Panc1 (cell line): ENCODE results near the gene UTY. TPM values are rescaled to one million over a fixed set of nuclear protein-coding genes. Genes with fewer than 3 reads are reported as not detected.

ENCODE experiments used
- ATAC-seq: fragments of 200-7000 bp; cut with Tn5 transposase; 2 replicates; pipeline ENCODE4 v1.9.1; 2020; ENCODE audit warnings: mild to moderate bottlenecking, moderate library complexity
- BruUV-seq: library from RNA; stranded (reverse); fragments of 400-500 nt; replicated peaks from 2 replicates; lab custom pipeline; 2021; lab: Mats Ljungman, UMichigan
- CTCF ChIA-PET: fragments of 300-600 bp; sonication (Branson Sonifier 250); formaldehyde crosslinking; loops from one replicate; lab custom pipeline; 2022; ENCODE audit warnings: antibody characterized with exemption; lab: Charles Lee
- POLR2A ChIA-PET: fragments of 300-600 bp; sonication (Branson Sonifier 250); formaldehyde crosslinking; loops from one replicate; lab custom pipeline; 2022; ENCODE audit warnings: antibody characterized with exemption; lab: Charles Lee
- DNase-seq: peaks from one replicate; pipeline ENCODE4 v3.0.0-alpha.2; 2010; ENCODE audit warnings: low read depth, low spot score
- H3K27ac ChIP-seq: 2 replicates; pipeline ENCODE4 v1.5.1; 2011; ENCODE audit warnings: mild to moderate bottlenecking, low read length, inconsistent platforms
- H3K27me3 ChIP-seq: fragments of 200-500 bp; sonication (Bioruptor generic); 2 replicates; pipeline ENCODE4 v1.6.0; 2014; ENCODE audit warnings: low read length, inconsistent platforms; ENCODE audit not compliant: control insufficient read depth, insufficient read depth
- H3K36me3 ChIP-seq: fragments of 200-500 bp; sonication (Bioruptor generic); 2 replicates; pipeline ENCODE4 v1.5.1; 2014; ENCODE audit warnings: inconsistent platforms, mild to moderate bottlenecking, low read length, moderate library complexity; ENCODE audit not compliant: control insufficient read depth, insufficient read depth
- H3K4me1 ChIP-seq: 2 replicates; pipeline ENCODE4 v1.5.1; 2011; ENCODE audit warnings: inconsistent platforms, mild to moderate bottlenecking, low read length, moderate library complexity; ENCODE audit not compliant: control insufficient read depth, insufficient read depth
- H3K4me3 ChIP-seq, 2 experiments: 2 replicates each; pipeline ENCODE4 v1.5.1; 2011 to 2012; ENCODE audit warnings: low read depth in 2 of 2, low read length in 2 of 2, mild to moderate bottlenecking in 2 of 2, inconsistent platforms in 1 of 2, moderate library complexity in 1 of 2
- H3K9me3 ChIP-seq: fragments of 200-500 bp; sonication (Bioruptor generic); 2 replicates; pipeline ENCODE4 v1.5.1; 2014; ENCODE audit warnings: low read depth, mild to moderate bottlenecking, inconsistent platforms, low read length, moderate library complexity; ENCODE audit not compliant: control insufficient read depth, insufficient read depth
- POLR2AphosphoS5 ChIP-seq: IDR thresholded peaks from 2 replicates; pipeline ENCODE4 v1.6.1; 2012; ENCODE audit warnings: mild to moderate bottlenecking, low read depth, low read length, moderate library complexity
- SIN3A ChIP-seq: IDR thresholded peaks from 2 replicates; pipeline ENCODE4 v1.6.1; 2012; ENCODE audit warnings: low read depth, mild to moderate bottlenecking, low read length, moderate library complexity, borderline replicate concordance; ENCODE audit not compliant: insufficient read depth
- TCF7L2 ChIP-seq: IDR thresholded peaks from 2 replicates; pipeline ENCODE4 v1.6.1; 2011; ENCODE audit warnings: mild to moderate bottlenecking, low read depth, low read length, inconsistent platforms
- in situ Hi-C: cut with HindIII; loops from 2 replicates; pipeline ENCODE4 v1.10.0; 2016; ENCODE audit warnings: low sequenced_read_pairs, low pct_unique_long_range_greater_than_20kb
- intact Hi-C: fragments of 100-400 bp; cut with micrococcal nuclease; formaldehyde crosslinking; loops from one replicate; pipeline ENCODE4 v1.10.0; 2022; ENCODE audit not compliant: unreplicated experiment
- total RNA-seq: library from RNA; stranded (reverse); gene quantifications from one replicate; pipeline ENCODE4 v1.2.1, GENCODE V29; 2021; ENCODE audit not compliant: unreplicated experiment
- TF ChIP-seq, protein P1 (sequence below): fragments of 450-650 bp; IDR thresholded peaks from 2 replicates; pipeline ENCODE4 v1.5.1; 2017; ENCODE audit warnings: mild to moderate bottlenecking
- TF ChIP-seq, protein P2 (sequence below), 2 experiments: IDR thresholded peaks; 2 replicates each; pipeline ENCODE4 v1.6.1; 2011 to 2012; ENCODE audit warnings: low read depth in 2 of 2, control low read depth in 1 of 2, low read length in 1 of 2, mild to moderate bottlenecking in 1 of 2, moderate library complexity in 1 of 2; ENCODE audit not compliant: insufficient read depth in 1 of 2

UTY gene
- total RNA-seq, 1 experiment from 2014 or later: 0.10 TPM

DNA sequence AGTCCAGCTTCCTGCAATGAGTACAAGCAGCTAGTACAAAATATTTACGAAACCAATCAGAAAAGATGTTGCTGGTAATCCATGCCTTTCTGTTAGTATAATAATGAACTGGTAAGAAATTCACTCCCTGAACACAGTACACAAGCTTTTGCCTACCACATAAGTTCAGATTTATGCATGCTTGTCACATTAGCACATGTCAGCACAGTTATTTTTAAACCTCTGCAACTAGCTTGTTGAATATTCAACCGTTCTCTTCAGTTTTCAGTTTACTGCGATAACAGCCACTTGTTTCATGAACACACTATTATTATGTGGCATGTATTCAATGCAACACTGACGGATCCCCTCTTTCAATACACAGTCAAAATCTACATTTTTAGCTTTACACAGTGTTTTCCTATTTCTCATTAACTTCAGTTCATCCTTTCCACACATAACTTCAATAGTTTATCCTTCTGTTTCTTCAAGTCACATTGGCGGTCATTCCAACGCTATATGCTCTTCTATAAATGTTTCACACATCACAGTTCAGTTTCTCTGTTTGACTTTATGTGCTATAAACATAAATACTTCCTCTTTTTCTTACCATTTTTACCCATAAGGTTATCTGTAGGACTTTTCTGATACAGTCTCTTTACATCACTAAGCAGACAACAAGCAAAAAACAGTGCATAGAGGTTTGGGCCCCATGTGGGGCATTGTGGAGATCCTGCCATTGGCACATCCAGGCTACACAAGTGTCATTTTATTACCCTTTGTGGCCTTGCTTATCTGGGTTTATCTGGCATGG, 62.8 kb downstream of the UTY start:
- Histone ChIP-seq H3K27ac (no peak overlapping the region), H3K27me3 (no peaks in the 10 kb centered on the region), H3K9me3 (no peaks in the 10 kb centered on the region), H3K4me3 (no peak overlapping the region), H3K36me3 (no peaks in the 10 kb centered on the region), H3K4me1 (no peaks in the 10 kb centered on the region)
- no TSS peak for BruUV-seq
- ATAC-seq (no peak), DNase-seq (no peak)
- intact Hi-C loops (no loop called here), in situ Hi-C loops (no loop called here)
- ChIA-PET CTCF (no interaction called here), POLR2A (no interaction called here)
- TF ChIP-seq, protein P1, sequence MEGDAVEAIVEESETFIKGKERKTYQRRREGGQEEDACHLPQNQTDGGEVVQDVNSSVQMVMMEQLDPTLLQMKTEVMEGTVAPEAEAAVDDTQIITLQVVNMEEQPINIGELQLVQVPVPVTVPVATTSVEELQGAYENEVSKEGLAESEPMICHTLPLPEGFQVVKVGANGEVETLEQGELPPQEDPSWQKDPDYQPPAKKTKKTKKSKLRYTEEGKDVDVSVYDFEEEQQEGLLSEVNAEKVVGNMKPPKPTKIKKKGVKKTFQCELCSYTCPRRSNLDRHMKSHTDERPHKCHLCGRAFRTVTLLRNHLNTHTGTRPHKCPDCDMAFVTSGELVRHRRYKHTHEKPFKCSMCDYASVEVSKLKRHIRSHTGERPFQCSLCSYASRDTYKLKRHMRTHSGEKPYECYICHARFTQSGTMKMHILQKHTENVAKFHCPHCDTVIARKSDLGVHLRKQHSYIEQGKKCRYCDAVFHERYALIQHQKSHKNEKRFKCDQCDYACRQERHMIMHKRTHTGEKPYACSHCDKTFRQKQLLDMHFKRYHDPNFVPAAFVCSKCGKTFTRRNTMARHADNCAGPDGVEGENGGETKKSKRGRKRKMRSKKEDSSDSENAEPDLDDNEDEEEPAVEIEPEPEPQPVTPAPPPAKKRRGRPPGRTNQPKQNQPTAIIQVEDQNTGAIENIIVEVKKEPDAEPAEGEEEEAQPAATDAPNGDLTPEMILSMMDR: no peak
- TF ChIP-seq POLR2AphosphoS5 (no peak), SIN3A (no peak), TCF7L2 (no peak)
- TF ChIP-seq, protein P2, sequence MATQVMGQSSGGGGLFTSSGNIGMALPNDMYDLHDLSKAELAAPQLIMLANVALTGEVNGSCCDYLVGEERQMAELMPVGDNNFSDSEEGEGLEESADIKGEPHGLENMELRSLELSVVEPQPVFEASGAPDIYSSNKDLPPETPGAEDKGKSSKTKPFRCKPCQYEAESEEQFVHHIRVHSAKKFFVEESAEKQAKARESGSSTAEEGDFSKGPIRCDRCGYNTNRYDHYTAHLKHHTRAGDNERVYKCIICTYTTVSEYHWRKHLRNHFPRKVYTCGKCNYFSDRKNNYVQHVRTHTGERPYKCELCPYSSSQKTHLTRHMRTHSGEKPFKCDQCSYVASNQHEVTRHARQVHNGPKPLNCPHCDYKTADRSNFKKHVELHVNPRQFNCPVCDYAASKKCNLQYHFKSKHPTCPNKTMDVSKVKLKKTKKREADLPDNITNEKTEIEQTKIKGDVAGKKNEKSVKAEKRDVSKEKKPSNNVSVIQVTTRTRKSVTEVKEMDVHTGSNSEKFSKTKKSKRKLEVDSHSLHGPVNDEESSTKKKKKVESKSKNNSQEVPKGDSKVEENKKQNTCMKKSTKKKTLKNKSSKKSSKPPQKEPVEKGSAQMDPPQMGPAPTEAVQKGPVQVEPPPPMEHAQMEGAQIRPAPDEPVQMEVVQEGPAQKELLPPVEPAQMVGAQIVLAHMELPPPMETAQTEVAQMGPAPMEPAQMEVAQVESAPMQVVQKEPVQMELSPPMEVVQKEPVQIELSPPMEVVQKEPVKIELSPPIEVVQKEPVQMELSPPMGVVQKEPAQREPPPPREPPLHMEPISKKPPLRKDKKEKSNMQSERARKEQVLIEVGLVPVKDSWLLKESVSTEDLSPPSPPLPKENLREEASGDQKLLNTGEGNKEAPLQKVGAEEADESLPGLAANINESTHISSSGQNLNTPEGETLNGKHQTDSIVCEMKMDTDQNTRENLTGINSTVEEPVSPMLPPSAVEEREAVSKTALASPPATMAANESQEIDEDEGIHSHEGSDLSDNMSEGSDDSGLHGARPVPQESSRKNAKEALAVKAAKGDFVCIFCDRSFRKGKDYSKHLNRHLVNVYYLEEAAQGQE (IDR thresholded peaks at IDR 0.05; ENCODE audit: insufficient read depth in 1 of 2, low read depth in 2 of 2, low read length in 1 of 2): no peak

DNA sequence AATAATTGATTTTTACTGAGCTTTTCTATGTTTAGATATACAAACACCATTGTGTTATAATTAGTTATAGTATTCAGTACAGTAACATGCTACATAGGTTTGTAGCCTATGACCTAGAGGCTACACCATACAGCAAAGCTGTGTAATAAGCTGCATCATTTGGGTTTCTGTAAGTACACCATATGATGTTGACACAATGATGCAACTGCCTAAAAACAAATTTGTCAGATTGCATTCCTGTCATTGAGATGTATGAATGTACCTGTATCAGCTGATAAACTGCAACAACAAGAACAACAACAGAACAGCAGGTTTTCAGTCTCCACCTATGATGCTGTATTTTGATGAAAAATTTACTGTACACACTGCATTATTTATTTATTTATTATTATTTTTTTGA, 64.3 kb downstream of the UTY start:
- intact Hi-C loops (no loop called here), in situ Hi-C loops (no loop called here)
- Histone ChIP-seq H3K4me3 (no peak overlapping the region), H3K36me3 (no peaks in the 10 kb centered on the region), H3K9me3 (no peaks in the 10 kb centered on the region), H3K27ac (no peak overlapping the region), H3K27me3 (no peaks in the 10 kb centered on the region), H3K4me1 (no peaks in the 10 kb centered on the region)
- TF ChIP-seq TCF7L2: no peak
- TF ChIP-seq POLR2AphosphoS5: no peak
- TF ChIP-seq SIN3A: no peak
- TF ChIP-seq, protein P1: no peak
- TF ChIP-seq, protein P2 (IDR thresholded peaks at IDR 0.05; ENCODE audit: insufficient read depth in 1 of 2, low read depth in 2 of 2, low read length in 1 of 2): no peak
- DNase-seq: no peak
- no TSS peak for BruUV-seq
- ATAC-seq: no peak
- ChIA-PET POLR2A (no interaction called here), CTCF (no interaction called here)
